Transverse colon (tissue), 4 donors: Measurements from ENCODE around the gene PCBP2.

Experiments used
- CTCF ChIP-seq, 5 experiments: fragments of 200-600 bp in 3 of 5; fragments of 450-650 bp in 2 of 5; sonication (generic) in 3 of 5; IDR thresholded peaks; 1 replicate in 2 of 5; 2 replicates in 3 of 5; pipeline ENCODE4 v1.5.1; 2016 to 2017; ENCODE audit warnings: antibody characterized with exemption in 5 of 5, inconsistent platforms in 3 of 5, mild to moderate bottlenecking in 2 of 5, moderate library complexity in 1 of 5
- POLR2A ChIP-seq: fragments of 450-650 bp; IDR thresholded peaks from one replicate; pipeline ENCODE4 v1.6.1; 2016; ENCODE audit warnings: antibody characterized with exemption, mild to moderate bottlenecking, moderate library complexity
- POLR2AphosphoS5 ChIP-seq, 3 donors: sonication (generic); formaldehyde crosslinking; IDR thresholded peaks; one replicate each; pipeline ENCODE4 v1.6.1; 2016; ENCODE audit warnings: antibody characterized with exemption in 3 of 3

- no peak for TF ChIP-seq CTCF (IDR thresholded peaks at IDR 0.05)
- TF ChIP-seq POLR2A: no peak
- peak in 1 of 3 donors; percentile 12 for TF ChIP-seq POLR2AphosphoS5 (IDR thresholded peaks at IDR 0.05)
These were observed 33.0 kb downstream of the PCBP2 start for GRCh38 chr12:53484686-53485575.
